Bronchial epithelial cell (primary cell): ENCODE measurements around the gene B3GNT7. TPM values are rescaled to one million over a fixed set of nuclear protein-coding genes. Genes with fewer than 3 reads are reported as not detected.

Experiments used
- DNase-seq: peaks from one replicate; pipeline ENCODE4 v3.0.0-alpha.2; 2010; ENCODE audit warnings: low read depth
- FAIRE-seq: peaks from 2 replicates; lab custom pipeline; 2011; peaks lifted over from hg19 to GRCh38; lab: Jason Lieb, UNC
- H3K27me3 ChIP-seq: 2 replicates; pipeline ENCODE4 v1.5.1; 2011; ENCODE audit warnings: low read length; ENCODE audit not compliant: control insufficient read depth, insufficient read depth
- H3K36me3 ChIP-seq: 2 replicates; pipeline ENCODE4 v1.5.1; 2011; ENCODE audit warnings: low read length; ENCODE audit not compliant: control insufficient read depth, insufficient read depth
- H3K4me3 ChIP-seq: 2 replicates; pipeline ENCODE4 v1.5.1; 2011; ENCODE audit warnings: mild to moderate bottlenecking, low read depth, low read length, control low read depth
- CTCF ChIP-seq: IDR thresholded peaks from 2 replicates; pipeline ENCODE4 v1.5.1; 2011; ENCODE audit warnings: mild to moderate bottlenecking, moderate library complexity, low read length, control low read depth, inconsistent platforms; ENCODE audit not compliant: insufficient read depth, severe bottlenecking
- total RNA-seq: library from RNA; depleted of rRNA; stranded (reverse); fragments of >200 nt; gene quantifications from 2 replicates; pipeline ENCODE4 v1.2.1, GENCODE V29; 2014

B3GNT7 gene
- total RNA-seq, 1 donor from 2014 or later, result 0.26 TPM

- FAIRE-seq, result no peak
- H3K4me3 ChIP-seq, result no peak overlapping the region
- no peak for DNase-seq
- H3K36me3 ChIP-seq, result no peaks in the 10 kb centered on the region
- H3K27me3 ChIP-seq, result no peaks in the 10 kb centered on the region
- no peak for TF ChIP-seq CTCF
These were observed 14.3 kb downstream of the B3GNT7 start for GRCh38 chr2:231409776-231410175.

DNA sequence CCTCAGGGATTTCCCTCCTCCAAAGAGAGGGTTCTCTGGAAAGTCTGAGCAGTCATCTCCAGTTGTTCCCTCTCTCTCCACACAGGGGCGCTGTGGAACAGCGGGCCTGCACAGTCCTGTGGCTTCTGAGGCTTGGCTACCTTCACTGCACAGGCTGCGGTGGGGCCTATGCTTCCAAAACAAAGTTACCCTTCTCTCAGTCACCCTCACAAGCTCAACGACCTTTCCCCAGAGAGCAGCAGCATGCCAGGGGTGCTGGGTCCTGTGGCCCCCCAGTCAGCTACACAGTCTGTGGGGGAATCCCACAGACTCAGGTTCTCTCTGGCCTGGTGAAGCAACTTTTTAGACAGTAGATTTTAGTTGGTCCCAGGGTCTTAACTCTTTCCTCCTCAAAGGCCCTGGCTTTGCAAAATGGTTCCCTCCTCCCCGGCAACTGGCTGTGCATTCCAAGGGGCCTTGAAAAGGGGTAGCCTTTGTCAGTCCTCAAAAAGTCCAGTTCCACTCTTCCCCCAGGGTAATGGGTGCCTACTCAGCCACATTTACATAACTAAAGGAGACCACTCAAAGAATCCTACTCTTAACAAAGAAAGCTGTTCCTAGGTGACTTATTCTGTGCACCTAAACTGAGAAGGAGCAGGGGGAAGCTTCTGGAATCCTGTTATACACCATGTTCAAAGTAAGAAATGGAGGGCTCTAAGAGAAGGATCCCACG lies 14.9 kb downstream of the B3GNT7 start:
- no peak overlapping the region for H3K4me3 ChIP-seq
- H3K36me3 ChIP-seq, result no peaks in the 10 kb centered on the region
- TF ChIP-seq CTCF, result peak; percentile 39
- no peaks in the 10 kb centered on the region for H3K27me3 ChIP-seq
- no peak for DNase-seq
- FAIRE-seq, result no peak

GRCh38 chr2:231411237-231411636 lies 15.7 kb downstream of the B3GNT7 start:
- TF ChIP-seq CTCF, result no peak
- Histone ChIP-seq H3K36me3 (no peaks in the 10 kb centered on the region), H3K27me3 (no peaks in the 10 kb centered on the region), H3K4me3 (no peak overlapping the region)
- no peak for FAIRE-seq
- DNase-seq, result no peak

DNA sequence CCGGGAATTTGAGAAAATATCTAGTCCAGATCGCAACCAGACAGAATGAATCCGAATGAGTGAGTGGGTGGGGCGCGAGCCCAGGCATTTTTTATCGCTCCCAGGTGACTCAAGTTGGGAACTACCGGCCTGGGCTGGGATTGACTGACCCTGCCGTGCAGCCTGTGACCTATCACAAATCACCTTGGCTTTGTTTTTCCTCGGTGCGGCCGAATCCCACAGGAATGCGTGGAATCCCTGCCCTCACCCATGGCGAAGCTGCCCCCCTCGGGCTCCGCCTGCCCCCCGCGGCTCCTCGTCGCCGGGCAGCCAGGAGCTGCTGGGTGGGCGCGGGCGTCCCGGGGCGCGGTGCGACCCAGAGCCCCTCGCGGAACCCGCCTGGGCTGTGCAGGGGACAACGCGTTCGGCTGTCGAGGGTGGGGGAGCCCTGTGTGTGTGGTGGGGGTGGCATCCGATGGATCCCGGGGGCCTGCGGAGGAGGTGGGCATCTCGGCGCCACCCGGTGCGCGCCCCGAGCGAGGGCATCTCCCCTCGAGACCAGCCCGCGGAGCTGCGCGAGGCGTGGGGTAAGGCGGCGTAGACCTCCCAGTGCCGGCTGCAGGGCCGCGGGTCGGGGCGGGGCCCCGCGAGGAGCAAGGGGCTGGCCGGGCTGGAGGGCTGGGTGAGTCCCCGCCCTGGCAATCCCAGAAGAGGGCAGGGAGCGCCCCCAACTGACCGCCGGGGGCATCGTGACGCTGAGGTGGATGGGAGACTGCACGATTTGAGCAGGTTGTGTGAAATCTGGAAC lies 16.5 kb downstream of the B3GNT7 start:
- FAIRE-seq, result no peak
- TF ChIP-seq CTCF, result peak; percentile 91

GRCh38 chr2:231412618-231412963 lies 17.1 kb downstream of the B3GNT7 start:
- TF ChIP-seq CTCF, result no peak
- Histone ChIP-seq H3K4me3 (peak overlapping the region; percentile 46), H3K27me3 (no peaks in the 10 kb centered on the region), H3K36me3 (no peaks in the 10 kb centered on the region)
- no peak for DNase-seq
- FAIRE-seq, result no peak

More for the DNA sequence above, 16.5 kb downstream of the B3GNT7 start:
- Histone ChIP-seq H3K36me3 (no peaks in the 10 kb centered on the region), H3K27me3 (no peaks in the 10 kb centered on the region), H3K4me3 (peak overlapping the region; percentile 46)
- DNase-seq, result peak; percentile 72

DNA sequence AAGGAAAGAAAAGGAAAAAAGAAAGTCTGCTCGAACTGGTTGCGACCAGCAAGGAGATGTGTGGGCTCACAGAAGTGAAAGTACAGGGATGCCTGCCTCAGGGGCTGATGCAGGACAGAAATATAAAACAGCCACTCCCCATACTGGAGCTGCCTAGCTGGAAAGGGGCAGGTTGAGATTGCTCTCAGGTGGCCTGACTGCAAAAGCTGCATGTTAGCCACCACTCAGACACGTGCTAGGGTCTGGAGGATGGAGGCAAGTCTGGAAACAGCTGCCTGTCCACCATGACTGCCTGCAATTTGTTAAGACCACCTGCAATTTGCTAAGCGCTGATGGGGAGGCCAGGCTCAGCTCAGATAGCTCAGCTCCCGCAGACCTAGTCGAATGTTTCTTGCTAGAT lies 17.9 kb downstream of the B3GNT7 start:
- Histone ChIP-seq H3K4me3 (no peak overlapping the region), H3K36me3 (no peaks in the 10 kb centered on the region), H3K27me3 (no peaks in the 10 kb centered on the region)
- no peak for FAIRE-seq
- TF ChIP-seq CTCF, result no peak
- no peak for DNase-seq
